GM12801 (cell line): ENCODE data around the gene INPP5D.

Experiments
- TF ChIP-seq, protein P1 (sequence below): IDR thresholded peaks from one replicate; pipeline ENCODE4 v1.5.1; 2011; ENCODE audit warnings: control low read depth; ENCODE audit not compliant: insufficient read length; ENCODE audit errors: extremely low read depth

The INPP5D gene

GRCh38 chr2:233140077-233140585 lies 80.0 kb downstream of the INPP5D start:
- TF ChIP-seq, protein P1, sequence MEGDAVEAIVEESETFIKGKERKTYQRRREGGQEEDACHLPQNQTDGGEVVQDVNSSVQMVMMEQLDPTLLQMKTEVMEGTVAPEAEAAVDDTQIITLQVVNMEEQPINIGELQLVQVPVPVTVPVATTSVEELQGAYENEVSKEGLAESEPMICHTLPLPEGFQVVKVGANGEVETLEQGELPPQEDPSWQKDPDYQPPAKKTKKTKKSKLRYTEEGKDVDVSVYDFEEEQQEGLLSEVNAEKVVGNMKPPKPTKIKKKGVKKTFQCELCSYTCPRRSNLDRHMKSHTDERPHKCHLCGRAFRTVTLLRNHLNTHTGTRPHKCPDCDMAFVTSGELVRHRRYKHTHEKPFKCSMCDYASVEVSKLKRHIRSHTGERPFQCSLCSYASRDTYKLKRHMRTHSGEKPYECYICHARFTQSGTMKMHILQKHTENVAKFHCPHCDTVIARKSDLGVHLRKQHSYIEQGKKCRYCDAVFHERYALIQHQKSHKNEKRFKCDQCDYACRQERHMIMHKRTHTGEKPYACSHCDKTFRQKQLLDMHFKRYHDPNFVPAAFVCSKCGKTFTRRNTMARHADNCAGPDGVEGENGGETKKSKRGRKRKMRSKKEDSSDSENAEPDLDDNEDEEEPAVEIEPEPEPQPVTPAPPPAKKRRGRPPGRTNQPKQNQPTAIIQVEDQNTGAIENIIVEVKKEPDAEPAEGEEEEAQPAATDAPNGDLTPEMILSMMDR = no peak

DNA sequence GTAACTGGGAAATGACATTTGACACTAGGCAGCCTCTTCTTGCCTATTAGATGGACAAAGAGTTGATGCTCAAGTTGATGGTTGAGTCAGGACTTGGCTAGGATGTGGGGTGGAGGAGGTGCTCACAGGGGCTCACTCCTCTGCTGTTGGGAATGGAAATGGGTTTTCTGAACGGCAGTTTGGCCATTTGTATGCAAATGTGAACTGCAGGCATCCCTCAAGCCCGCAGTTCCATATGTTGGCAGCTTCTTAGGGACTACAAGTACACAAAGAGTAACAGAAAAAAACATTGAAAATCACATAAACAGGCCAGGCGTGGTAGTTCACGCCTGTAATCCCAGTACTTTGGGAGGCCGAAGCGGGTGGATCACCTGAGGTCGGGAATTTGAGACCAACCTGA lies 80.8 kb downstream of the INPP5D start:
- TF ChIP-seq, protein P1 = no peak

- TF ChIP-seq, protein P1 = no peak
Observed at GRCh38 chr2:233141901-233142300, 81.8 kb downstream of the INPP5D start.

DNA sequence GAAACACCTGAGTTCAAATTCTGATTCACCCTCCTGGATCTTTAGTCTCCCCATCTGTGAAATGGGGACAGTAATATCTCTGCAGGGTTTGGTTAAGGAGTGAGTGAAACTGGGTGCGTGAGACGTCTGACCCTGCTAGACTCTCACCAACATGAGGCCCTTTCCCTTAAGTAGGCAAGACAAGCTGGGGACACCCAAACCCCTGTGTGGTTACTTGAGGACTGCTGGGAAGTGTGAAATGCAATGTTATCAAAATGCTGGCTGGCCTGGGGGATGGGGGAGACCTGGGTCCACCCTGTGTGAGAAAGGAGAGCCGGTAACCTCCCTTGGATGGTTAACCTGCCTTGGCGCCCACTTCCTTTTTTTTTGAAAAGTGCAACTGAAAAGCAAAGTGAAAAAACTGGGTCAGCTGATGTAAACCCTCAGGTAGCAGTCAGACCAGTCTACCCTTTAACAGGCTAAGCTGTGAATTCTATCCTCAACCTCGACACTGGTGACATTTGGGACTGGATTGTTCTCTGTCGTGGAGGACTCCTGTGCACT lies 82.3 kb downstream of the INPP5D start:
- TF ChIP-seq, protein P1 = no peak

- TF ChIP-seq, protein P1 = no peak
Observed at GRCh38 chr2:233143700-233144331, 83.7 kb downstream of the INPP5D start.

DNA sequence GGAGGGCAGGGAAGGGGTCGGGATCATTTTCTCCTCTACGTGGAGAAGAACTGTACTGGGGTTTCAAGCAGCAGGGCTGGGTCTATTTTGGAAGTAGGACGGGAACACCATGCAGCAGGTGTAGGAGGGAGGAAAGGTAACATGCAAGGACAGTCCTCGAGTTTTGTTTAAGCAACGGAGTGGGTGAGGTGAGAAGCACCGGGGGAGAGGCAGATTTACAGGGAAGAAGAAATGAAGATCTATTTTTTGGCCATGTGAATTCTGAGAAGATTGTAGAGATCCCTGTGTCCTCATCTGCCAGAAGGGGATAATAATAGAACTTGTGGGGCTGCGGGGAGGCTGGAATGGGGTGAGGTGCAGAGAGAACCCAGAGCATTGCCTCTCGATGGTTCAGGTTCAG lies 85.6 kb downstream of the INPP5D start:
- TF ChIP-seq, protein P1 = no peak

DNA sequence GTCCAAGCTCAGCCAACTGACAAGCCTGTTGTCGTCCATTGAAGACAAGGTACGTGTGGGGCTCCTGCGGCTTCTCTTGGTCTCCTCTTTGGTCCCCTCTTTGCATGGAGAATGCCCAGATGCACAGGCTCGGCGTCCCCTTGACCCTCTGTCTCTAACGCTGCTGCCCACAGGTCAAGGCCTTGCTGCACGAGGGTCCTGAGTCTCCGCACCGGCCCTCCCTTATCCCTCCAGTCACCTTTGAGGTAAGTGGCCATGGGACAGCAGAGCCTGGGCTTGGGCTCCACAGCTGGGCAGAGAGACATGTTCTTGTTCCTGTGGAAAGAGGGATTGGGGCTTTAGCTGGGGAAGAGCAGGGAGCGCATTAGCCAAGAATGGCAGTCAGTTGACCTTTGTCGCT lies 86.1 kb downstream of the INPP5D start:
- TF ChIP-seq, protein P1 = no peak
